Measurements from ENCODE around the gene HIGD1A.

- TF ChIP-seq CTCF (IDR thresholded peaks at IDR 0.05), result no peak
- no peak for TF ChIP-seq POLR2A (IDR thresholded peaks at IDR 0.05)
Observed at GRCh38 chr3:42836150-42837123, 32.1 kb upstream of the HIGD1A start.

Data from Peyer's patch (tissue), 4 donors.